ENCODE results near the gene MSANTD1. TPM values are rescaled to one million over a fixed set of nuclear protein-coding genes. Genes with fewer than 3 reads are reported as not detected.

MSANTD1 gene
- total RNA-seq, 1 donor from 2014 or later = 1.6 TPM

- FAIRE-seq (no peak), DNase-seq (ENCODE audit: low read depth) (peak; percentile 83)
- TF ChIP-seq, protein P1, sequence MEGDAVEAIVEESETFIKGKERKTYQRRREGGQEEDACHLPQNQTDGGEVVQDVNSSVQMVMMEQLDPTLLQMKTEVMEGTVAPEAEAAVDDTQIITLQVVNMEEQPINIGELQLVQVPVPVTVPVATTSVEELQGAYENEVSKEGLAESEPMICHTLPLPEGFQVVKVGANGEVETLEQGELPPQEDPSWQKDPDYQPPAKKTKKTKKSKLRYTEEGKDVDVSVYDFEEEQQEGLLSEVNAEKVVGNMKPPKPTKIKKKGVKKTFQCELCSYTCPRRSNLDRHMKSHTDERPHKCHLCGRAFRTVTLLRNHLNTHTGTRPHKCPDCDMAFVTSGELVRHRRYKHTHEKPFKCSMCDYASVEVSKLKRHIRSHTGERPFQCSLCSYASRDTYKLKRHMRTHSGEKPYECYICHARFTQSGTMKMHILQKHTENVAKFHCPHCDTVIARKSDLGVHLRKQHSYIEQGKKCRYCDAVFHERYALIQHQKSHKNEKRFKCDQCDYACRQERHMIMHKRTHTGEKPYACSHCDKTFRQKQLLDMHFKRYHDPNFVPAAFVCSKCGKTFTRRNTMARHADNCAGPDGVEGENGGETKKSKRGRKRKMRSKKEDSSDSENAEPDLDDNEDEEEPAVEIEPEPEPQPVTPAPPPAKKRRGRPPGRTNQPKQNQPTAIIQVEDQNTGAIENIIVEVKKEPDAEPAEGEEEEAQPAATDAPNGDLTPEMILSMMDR (IDR thresholded peaks at IDR 0.05; ENCODE audit: insufficient read depth, low read depth, low read length) = no peak
- TF ChIP-seq EZH2 (IDR thresholded peaks at IDR 0.05; ENCODE audit: insufficient read depth, low read length) = no peak
- peaks cover 4% of the 10 kb centered on the region for H3K9me3 Mint-ChIP-seq (ENCODE audit: unreplicated experiment)
- peaks cover 8% of the 10 kb centered on the region for H3K27me3 Mint-ChIP-seq (ENCODE audit: low read depth, unreplicated experiment)
- Histone ChIP-seq H3K36me3 (ENCODE audit: insufficient read depth, low read length) (no peaks in the 10 kb centered on the region), H3K4me1 (ENCODE audit: insufficient read depth, low read length) (peaks cover 16% of the 10 kb centered on the region), H3K79me2 (ENCODE audit: insufficient read depth, low read length) (peaks cover 43% of the 10 kb centered on the region), H3K9ac (ENCODE audit: low read length) (peak within 1 kb of the TSS; percentile 95), H3K9me3 (ENCODE audit: insufficient read depth, low read depth, low read length) (peaks cover 4% of the 10 kb centered on the region), H2AFZ (ENCODE audit: low read depth, low read length) (peak within 1 kb of the TSS; percentile 99), H3K4me3 (ENCODE audit: insufficient read depth, low read depth, low read length) (peak within 1 kb of the TSS; percentile 84), H3K27ac (ENCODE audit: low read depth, low read length) (peak within 1 kb of the TSS; percentile 66), H3K4me2 (ENCODE audit: low read length) (peak within 1 kb of the TSS; percentile 99), H4K20me1 (ENCODE audit: insufficient read depth, low read length) (peaks cover 33% of the 10 kb centered on the region), H3K27me3 (ENCODE audit: insufficient read depth, low read length) (no peaks in the 10 kb centered on the region)
- H3K36me3 Mint-ChIP-seq (ENCODE audit: low read depth, unreplicated experiment) = peaks cover 3% of the 10 kb centered on the region
- H3K4me1 Mint-ChIP-seq (ENCODE audit: low read depth, unreplicated experiment) = peaks cover 5% of the 10 kb centered on the region
- H3K4me3 Mint-ChIP-seq (ENCODE audit: unreplicated experiment) = peak within 1 kb of the TSS; percentile 90
- H3K27ac Mint-ChIP-seq (ENCODE audit: unreplicated experiment) = peak within 1 kb of the TSS; percentile 53
Measured at GRCh38 chr4:3292571-3293400, 43.8 kb downstream of the MSANTD1 start, which contains the start of gene RGS12. RGS12 (plus strand) TSS chr4:3293021; CDS start chr4:3316171, 23,150 bp downstream.

GRCh38 chr4:3293401-3294391, 44.7 kb downstream of the MSANTD1 start:
- Mint-ChIP-seq H3K4me1 (ENCODE audit: low read depth, unreplicated experiment) (peaks cover 5% of the 10 kb centered on the region), H3K36me3 (ENCODE audit: low read depth, unreplicated experiment) (peaks cover 3% of the 10 kb centered on the region), H3K27me3 (ENCODE audit: low read depth, unreplicated experiment) (peaks cover 8% of the 10 kb centered on the region), H3K9me3 (ENCODE audit: unreplicated experiment) (peaks cover 4% of the 10 kb centered on the region), H3K27ac (ENCODE audit: unreplicated experiment) (peak overlapping the region; percentile 58), H3K4me3 (ENCODE audit: unreplicated experiment) (peak overlapping the region; percentile 90)
- peak overlapping the region; percentile 95 for H3K9ac ChIP-seq (ENCODE audit: low read length)
- H4K20me1 ChIP-seq (ENCODE audit: insufficient read depth, low read length) = peaks cover 41% of the 10 kb centered on the region
- H3K27me3 ChIP-seq (ENCODE audit: insufficient read depth, low read length) = no peaks in the 10 kb centered on the region
- H3K27ac ChIP-seq (ENCODE audit: low read depth, low read length) = peak overlapping the region; percentile 66
- H3K79me2 ChIP-seq (ENCODE audit: insufficient read depth, low read length) = peaks cover 52% of the 10 kb centered on the region
- DNase-seq (ENCODE audit: low read depth) (no peak), FAIRE-seq (no peak)
- H3K4me1 ChIP-seq (ENCODE audit: insufficient read depth, low read length) = peaks cover 16% of the 10 kb centered on the region
- peak overlapping the region; percentile 84 for H3K4me3 ChIP-seq (ENCODE audit: insufficient read depth, low read depth, low read length)
- peak overlapping the region; percentile 99 for H3K4me2 ChIP-seq (ENCODE audit: low read length)
- H3K9me3 ChIP-seq (ENCODE audit: insufficient read depth, low read depth, low read length) = peaks cover 4% of the 10 kb centered on the region
- TF ChIP-seq, protein P1 (IDR thresholded peaks at IDR 0.05; ENCODE audit: insufficient read depth, low read depth, low read length) = no peak
- no peak for TF ChIP-seq EZH2 (IDR thresholded peaks at IDR 0.05; ENCODE audit: insufficient read depth, low read length)
- no peaks in the 10 kb centered on the region for H3K36me3 ChIP-seq (ENCODE audit: insufficient read depth, low read length)
- H2AFZ ChIP-seq (ENCODE audit: low read depth, low read length) = peak overlapping the region; percentile 66
